H9 (cell line): Measurements from ENCODE around the gene TTC21B. TPM values are rescaled to one million over a fixed set of nuclear protein-coding genes. Genes with fewer than 3 reads are reported as not detected.

ENCODE experiments used
- DNase-seq: peaks from one replicate; pipeline ENCODE4 v3.0.0-alpha.2; 2017
- H2AFZ ChIP-seq: one replicate; pipeline ENCODE4 v1.6.1; 2013; ENCODE audit warnings: mild to moderate bottlenecking, low read length, control low read depth, moderate library complexity
- H2AK5ac ChIP-seq: 2 replicates; pipeline ENCODE4 v1.6.1; 2013; ENCODE audit warnings: low read length, control low read depth, mixed read lengths; ENCODE audit not compliant: insufficient read length
- H2BK120ac ChIP-seq: one replicate; pipeline ENCODE4 v1.6.1; 2013; ENCODE audit warnings: low read depth, mild to moderate bottlenecking, low read length, control low read depth, inconsistent platforms; ENCODE audit not compliant: poor library complexity, severe bottlenecking
- H2BK12ac ChIP-seq: 2 replicates; pipeline ENCODE4 v1.6.1; 2013; ENCODE audit warnings: low read length, control low read depth, mixed read lengths, low read depth; ENCODE audit not compliant: insufficient read length
- H2BK15ac ChIP-seq: 2 replicates; pipeline ENCODE4 v1.6.1; 2013; ENCODE audit warnings: low read depth, low read length, control low read depth
- H2BK20ac ChIP-seq: one replicate; pipeline ENCODE4 v1.6.1; 2013; ENCODE audit warnings: low read depth, mild to moderate bottlenecking, low read length, control low read depth, inconsistent platforms; ENCODE audit not compliant: poor library complexity, severe bottlenecking
- H2BK5ac ChIP-seq: 2 replicates; pipeline ENCODE4 v1.6.1; 2013; ENCODE audit warnings: low read length, control low read depth, mixed read lengths; ENCODE audit not compliant: insufficient read length
- H3K14ac ChIP-seq: 2 replicates; pipeline ENCODE4 v1.6.1; 2013; ENCODE audit warnings: low read length, control low read depth; ENCODE audit not compliant: insufficient read depth
- H3K18ac ChIP-seq: 2 replicates; pipeline ENCODE4 v1.6.1; 2013; ENCODE audit warnings: low read depth, mild to moderate bottlenecking, mixed read lengths, low read length, control low read depth; ENCODE audit not compliant: insufficient read length
- H3K23ac ChIP-seq: 2 replicates; pipeline ENCODE4 v1.6.1; 2013; ENCODE audit warnings: low read length, control low read depth, mixed read lengths, low read depth; ENCODE audit not compliant: insufficient read length
- H3K23me2 ChIP-seq: 2 replicates; pipeline ENCODE4 v1.6.1; 2013; ENCODE audit warnings: low read depth, mild to moderate bottlenecking, mixed read lengths, low read length, control low read depth; ENCODE audit not compliant: insufficient read length, poor library complexity, severe bottlenecking
- H3K27ac ChIP-seq: 2 replicates; pipeline ENCODE4 v1.5.1; 2013; ENCODE audit warnings: low read length, control low read depth, mixed read lengths, low read depth; ENCODE audit not compliant: insufficient read length
- H3K27me3 ChIP-seq: 2 replicates; pipeline ENCODE4 v1.6.1; 2013; ENCODE audit warnings: low read length, control low read depth, inconsistent platforms; ENCODE audit not compliant: insufficient read depth
- H3K4ac ChIP-seq: 2 replicates; pipeline ENCODE4 v1.6.1; 2013; ENCODE audit warnings: low read depth, mild to moderate bottlenecking, control low read depth, inconsistent platforms, low read length, moderate library complexity
- H3K4me1 ChIP-seq: 2 replicates; pipeline ENCODE4 v1.6.1; 2013; ENCODE audit warnings: low read length, control low read depth, inconsistent platforms; ENCODE audit not compliant: insufficient read depth
- H3K4me2 ChIP-seq: 2 replicates; pipeline ENCODE4 v1.6.1; 2013; ENCODE audit warnings: low read length, control low read depth, mixed read lengths; ENCODE audit not compliant: insufficient read length, insufficient read depth
- H3K56ac ChIP-seq: 2 replicates; pipeline ENCODE4 v1.6.1; 2013; ENCODE audit warnings: low read depth, mild to moderate bottlenecking, mixed read lengths, low read length, control low read depth; ENCODE audit not compliant: insufficient read length
- H3K79me1 ChIP-seq: 2 replicates; pipeline ENCODE4 v1.6.1; 2013; ENCODE audit warnings: low read depth, mild to moderate bottlenecking, moderate library complexity, low read length, control low read depth, inconsistent platforms; ENCODE audit not compliant: insufficient read depth, poor library complexity, severe bottlenecking
- H3K79me2 ChIP-seq: 2 replicates; pipeline ENCODE4 v1.6.1; 2013; ENCODE audit warnings: low read length, control low read depth, inconsistent platforms; ENCODE audit not compliant: insufficient read depth
- H3K9ac ChIP-seq: 2 replicates; pipeline ENCODE4 v1.6.1; 2013; ENCODE audit warnings: low read length, control low read depth, mixed read lengths; ENCODE audit not compliant: insufficient read length; ENCODE audit errors: extremely low read depth
- H3K9me3 ChIP-seq: one replicate; pipeline ENCODE4 v1.6.1; 2013; ENCODE audit warnings: low read depth, low read length, inconsistent platforms; ENCODE audit not compliant: control insufficient read depth
- H3T11ph ChIP-seq: one replicate; pipeline ENCODE4 v1.6.1; 2013; ENCODE audit warnings: mild to moderate bottlenecking, low read length, control low read depth, inconsistent platforms
- H4K20me1 ChIP-seq: one replicate; pipeline ENCODE4 v1.6.1; 2013; ENCODE audit not compliant: control insufficient read depth, insufficient read length, insufficient read depth
- H4K5ac ChIP-seq: 2 replicates; pipeline ENCODE4 v1.6.1; 2013; ENCODE audit warnings: low read depth, mild to moderate bottlenecking, mixed read lengths, low read length, control low read depth; ENCODE audit not compliant: insufficient read length
- H4K8ac ChIP-seq: replicated peaks from 2 replicates; pipeline ENCODE4 v1.6.1; 2013; ENCODE audit warnings: low read length, control low read depth, mixed read lengths, low read depth; ENCODE audit not compliant: insufficient read length
- H4K91ac ChIP-seq: 2 replicates; pipeline ENCODE4 v1.6.1; 2013; ENCODE audit warnings: low read depth, mild to moderate bottlenecking, moderate library complexity, mixed read lengths, low read length, control low read depth; ENCODE audit not compliant: insufficient read length
- H3K27ac Mint-ChIP-seq, 3 experiments: 2 replicates in 2 of 3; 3 replicates in 1 of 3; pipeline ENCODE4 v1.8.0; 2020 to 2021; ENCODE audit warnings: mixed read lengths in 3 of 3, mild to moderate bottlenecking in 1 of 3, moderate library complexity in 1 of 3
- H3K27me3 Mint-ChIP-seq: 2 replicates; pipeline ENCODE4 v1.8.0; 2021; ENCODE audit warnings: low read depth, mild to moderate bottlenecking, moderate library complexity, mixed read lengths
- H3K36me3 Mint-ChIP-seq, 3 experiments: 2 replicates in 2 of 3; 3 replicates in 1 of 3; pipeline ENCODE4 v1.8.0; 2020 to 2021; ENCODE audit warnings: low read depth in 3 of 3, mixed read lengths in 3 of 3; ENCODE audit not compliant: insufficient read depth in 1 of 3
- H3K4me1 Mint-ChIP-seq, 2 experiments: 2 replicates each; pipeline ENCODE4 v1.8.0; 2020; ENCODE audit warnings: mixed read lengths in 2 of 2
- H3K4me3 Mint-ChIP-seq, 2 experiments: 2 replicates in 1 of 2; 3 replicates in 1 of 2; pipeline ENCODE4 v1.8.0; 2020 to 2021; ENCODE audit warnings: mild to moderate bottlenecking in 2 of 2, mixed read lengths in 2 of 2, moderate library complexity in 1 of 2
- H3K9me3 Mint-ChIP-seq, 2 experiments: 2 replicates in 1 of 2; 3 replicates in 1 of 2; pipeline ENCODE4 v1.8.0; 2020; ENCODE audit warnings: mild to moderate bottlenecking in 2 of 2, mixed read lengths in 2 of 2, moderate library complexity in 1 of 2
- WGBS: extraction: QIAGEN DNeasy Blood & Tissue Kit; methylation state at CpG from one replicate; pipeline ENCODE4 v1.1.7; 2013; ENCODE audit warnings: missing lambda C conversion rate, low lambda C conversion rate, mixed read lengths; ENCODE audit not compliant: insufficient read length; ENCODE audit errors: extremely low coverage; 5-methylcytosine and 5-hydroxymethylcytosine counted together
- total RNA-seq: library from RNA; stranded (reverse); gene quantifications from 2 replicates; pipeline ENCODE4 v1.2.1, GENCODE V29; 2021
- TF ChIP-seq, protein P1 (sequence below): fragments of 200-600 bp; sonication (generic); conservative IDR thresholded peaks from 3 replicates; pipeline ENCODE4 v1.8.0; 2021; ENCODE audit warnings: antibody characterized with exemption, mild to moderate bottlenecking

The TTC21B gene
- total RNA-seq, 1 experiment from 2014 or later = 16.6 TPM

DNA sequence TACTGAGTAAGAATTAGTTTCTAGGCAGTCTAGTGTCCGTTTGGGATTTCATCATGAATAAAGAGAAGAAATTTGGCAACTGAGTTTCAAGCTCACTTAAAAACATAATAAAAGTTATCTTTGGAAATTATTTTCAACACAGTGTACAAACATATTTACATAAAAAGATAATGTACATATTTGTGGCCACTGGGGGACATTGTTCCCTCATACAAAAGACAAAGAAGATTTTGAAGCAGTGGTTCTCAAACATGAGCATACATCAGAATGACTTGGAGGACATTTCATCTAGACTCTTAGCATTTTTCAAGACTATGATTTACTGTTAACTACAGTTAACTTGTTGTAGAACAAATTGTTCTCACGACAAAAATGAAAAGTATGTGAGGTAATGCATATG lies 15.7 kb upstream of the TTC21B start:
- Histone ChIP-seq H3K23ac (no peak overlapping the region), H2BK20ac (no peak overlapping the region), H3K14ac (no peak overlapping the region), H3K56ac (no peak overlapping the region), H3K9ac (no peak overlapping the region), H4K5ac (no peak overlapping the region), H4K91ac (no peak overlapping the region), H2BK12ac (no peak overlapping the region), H3T11ph (no peak overlapping the region), H3K79me2 (no peaks in the 10 kb centered on the region), H3K18ac (no peak overlapping the region), H2BK5ac (no peak overlapping the region), H3K27me3 (no peaks in the 10 kb centered on the region), H3K4me2 (no peak overlapping the region), H2BK15ac (no peak overlapping the region), H4K20me1 (no peaks in the 10 kb centered on the region), H3K4ac (no peak overlapping the region), H2BK120ac (no peak overlapping the region), H3K9me3 (no peaks in the 10 kb centered on the region), H3K79me1 (no peaks in the 10 kb centered on the region), H3K4me1 (no peaks in the 10 kb centered on the region), H3K27ac (no peak overlapping the region), H2AK5ac (no peak overlapping the region), H2AFZ (no peak overlapping the region), H3K23me2 (no peaks in the 10 kb centered on the region), H4K8ac (no peak overlapping the region)
- WGBS = no CpG with 5 or more reads among the region's 2 CpGs
- H3K4me1 Mint-ChIP-seq = no peaks in the 10 kb centered on the region
- H3K36me3 Mint-ChIP-seq = no peaks in the 10 kb centered on the region; a peak in 2 of 7 replicates
- H3K4me3 Mint-ChIP-seq = no peak overlapping the region
- TF ChIP-seq, protein P1, sequence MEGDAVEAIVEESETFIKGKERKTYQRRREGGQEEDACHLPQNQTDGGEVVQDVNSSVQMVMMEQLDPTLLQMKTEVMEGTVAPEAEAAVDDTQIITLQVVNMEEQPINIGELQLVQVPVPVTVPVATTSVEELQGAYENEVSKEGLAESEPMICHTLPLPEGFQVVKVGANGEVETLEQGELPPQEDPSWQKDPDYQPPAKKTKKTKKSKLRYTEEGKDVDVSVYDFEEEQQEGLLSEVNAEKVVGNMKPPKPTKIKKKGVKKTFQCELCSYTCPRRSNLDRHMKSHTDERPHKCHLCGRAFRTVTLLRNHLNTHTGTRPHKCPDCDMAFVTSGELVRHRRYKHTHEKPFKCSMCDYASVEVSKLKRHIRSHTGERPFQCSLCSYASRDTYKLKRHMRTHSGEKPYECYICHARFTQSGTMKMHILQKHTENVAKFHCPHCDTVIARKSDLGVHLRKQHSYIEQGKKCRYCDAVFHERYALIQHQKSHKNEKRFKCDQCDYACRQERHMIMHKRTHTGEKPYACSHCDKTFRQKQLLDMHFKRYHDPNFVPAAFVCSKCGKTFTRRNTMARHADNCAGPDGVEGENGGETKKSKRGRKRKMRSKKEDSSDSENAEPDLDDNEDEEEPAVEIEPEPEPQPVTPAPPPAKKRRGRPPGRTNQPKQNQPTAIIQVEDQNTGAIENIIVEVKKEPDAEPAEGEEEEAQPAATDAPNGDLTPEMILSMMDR = no peak
- no peak for DNase-seq
- H3K9me3 Mint-ChIP-seq = no peaks in the 10 kb centered on the region; a peak in 1 of 5 replicates
- H3K27ac Mint-ChIP-seq = no peak overlapping the region
- no peaks in the 10 kb centered on the region for H3K27me3 Mint-ChIP-seq
